ENCODE data around the gene ZNF425.

DNA sequence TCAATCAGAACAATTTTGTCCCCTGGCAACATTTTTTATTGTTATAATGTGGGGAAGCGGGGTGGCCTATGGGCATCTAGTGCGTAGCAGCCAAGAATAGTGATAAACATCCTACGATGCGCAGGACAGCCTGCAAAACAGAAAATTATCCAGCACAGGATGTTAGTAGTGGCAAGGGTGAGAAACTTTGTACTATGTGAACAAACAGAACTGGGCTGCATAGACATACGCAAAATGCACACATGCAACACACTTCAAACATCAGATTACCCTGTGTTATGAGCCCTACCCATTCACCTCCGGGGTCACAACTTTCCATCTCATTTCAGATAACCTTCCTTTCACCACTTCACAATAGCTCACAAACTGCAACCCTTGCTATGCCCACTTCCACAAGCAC, 38.7 kb downstream of the ZNF425 start:
- TF ChIP-seq, protein P1, sequence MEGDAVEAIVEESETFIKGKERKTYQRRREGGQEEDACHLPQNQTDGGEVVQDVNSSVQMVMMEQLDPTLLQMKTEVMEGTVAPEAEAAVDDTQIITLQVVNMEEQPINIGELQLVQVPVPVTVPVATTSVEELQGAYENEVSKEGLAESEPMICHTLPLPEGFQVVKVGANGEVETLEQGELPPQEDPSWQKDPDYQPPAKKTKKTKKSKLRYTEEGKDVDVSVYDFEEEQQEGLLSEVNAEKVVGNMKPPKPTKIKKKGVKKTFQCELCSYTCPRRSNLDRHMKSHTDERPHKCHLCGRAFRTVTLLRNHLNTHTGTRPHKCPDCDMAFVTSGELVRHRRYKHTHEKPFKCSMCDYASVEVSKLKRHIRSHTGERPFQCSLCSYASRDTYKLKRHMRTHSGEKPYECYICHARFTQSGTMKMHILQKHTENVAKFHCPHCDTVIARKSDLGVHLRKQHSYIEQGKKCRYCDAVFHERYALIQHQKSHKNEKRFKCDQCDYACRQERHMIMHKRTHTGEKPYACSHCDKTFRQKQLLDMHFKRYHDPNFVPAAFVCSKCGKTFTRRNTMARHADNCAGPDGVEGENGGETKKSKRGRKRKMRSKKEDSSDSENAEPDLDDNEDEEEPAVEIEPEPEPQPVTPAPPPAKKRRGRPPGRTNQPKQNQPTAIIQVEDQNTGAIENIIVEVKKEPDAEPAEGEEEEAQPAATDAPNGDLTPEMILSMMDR (IDR thresholded peaks at IDR 0.05), result no peak
- no peak for TF ChIP-seq POLR2A (IDR thresholded peaks at IDR 0.05)

Data from heart left ventricle (tissue), 13 donors.